Activated CD4-positive, CD25-positive, alpha-beta regulatory T cell (primary cell): ENCODE data around the gene PBX3.
"Not testable (repeated sequence)": the region's sequence is repeated elsewhere in the genome, so short reads cannot be mapped to it uniquely, and the experiment has no call there.

ENCODE experiments used
- DNase-seq, 4 experiments: peaks; one replicate each; lab custom pipeline; 2025; lab: John Stamatoyannopoulos, UW

The PBX3 gene

DNA sequence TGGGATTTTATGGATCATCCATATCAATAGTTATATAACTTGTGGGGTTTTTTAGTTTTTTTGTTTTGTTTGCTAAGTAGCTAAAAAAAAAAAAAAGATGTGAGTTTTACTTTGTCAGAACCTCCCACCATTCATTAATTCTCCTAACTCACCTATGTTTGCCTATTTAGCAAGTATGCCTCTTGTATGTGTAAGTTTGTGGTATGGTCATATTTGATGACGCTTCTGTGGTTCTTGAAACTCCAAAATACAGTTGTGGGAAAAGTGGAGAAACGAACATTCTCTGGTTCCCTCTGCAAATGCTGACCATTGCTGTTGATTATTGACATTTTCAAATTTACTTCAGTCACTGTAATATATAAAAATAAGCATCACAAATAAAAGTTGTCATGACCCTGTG is 75.7 kb downstream of the PBX3 start:
- DNase-seq: no peak

DNA sequence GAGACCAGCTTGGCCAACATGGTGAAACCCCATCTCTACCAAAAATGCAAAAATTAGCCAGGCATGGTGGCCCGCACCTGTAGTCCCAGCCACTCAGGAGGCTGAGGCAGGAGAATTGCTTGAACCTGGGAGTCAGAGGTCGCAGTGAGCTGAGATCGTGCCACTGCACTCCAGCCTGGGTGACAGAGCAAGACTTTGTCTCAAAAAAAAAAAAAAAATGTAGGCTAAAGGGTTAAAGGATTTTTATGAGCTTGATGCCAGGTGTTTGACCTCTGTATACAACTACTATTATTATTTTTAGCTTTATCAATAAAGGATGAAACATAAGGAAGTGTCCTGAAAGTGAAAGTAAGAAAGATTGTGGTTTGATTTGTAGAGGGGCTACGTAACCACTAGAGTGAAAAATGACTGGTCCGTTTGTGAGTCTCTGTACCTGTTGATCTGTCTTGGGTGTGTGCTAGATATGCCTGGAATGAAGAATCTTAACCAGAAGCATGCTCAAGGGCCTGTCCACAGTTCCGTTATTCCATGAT is 76.8 kb downstream of the PBX3 start:
- DNase-seq: not testable (repeated sequence)

GRCh38 chr9:125825762-125826161 is 78.6 kb downstream of the PBX3 start:
- no peak for DNase-seq

GRCh38 chr9:125826850-125827249 is 79.7 kb downstream of the PBX3 start:
- no peak for DNase-seq

DNA sequence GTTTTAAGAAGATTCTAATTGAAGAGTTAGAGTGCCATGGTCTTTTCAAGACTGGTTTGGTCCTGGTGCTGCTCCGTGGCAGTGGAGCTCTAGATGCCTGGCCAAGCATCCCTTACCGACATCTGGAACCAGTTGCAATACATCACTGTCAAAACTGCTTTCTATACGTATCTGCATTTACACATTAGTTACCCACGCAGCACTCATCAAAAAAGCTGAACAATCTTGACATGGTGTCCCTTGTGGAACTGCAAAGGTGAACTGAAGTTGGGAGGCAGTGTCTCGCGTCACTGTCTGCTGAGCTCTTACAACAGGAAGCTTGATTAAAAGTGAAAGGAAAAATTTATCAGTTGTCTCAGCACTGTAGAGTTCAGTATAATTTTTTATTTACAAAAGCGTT is 82.6 kb downstream of the PBX3 start:
- DNase-seq: no peak

- DNase-seq: no peak
These were observed 83.9 kb downstream of the PBX3 start for GRCh38 chr9:125831054-125831453.

GRCh38 chr9:125831616-125832015 is 84.4 kb downstream of the PBX3 start:
- no peak for DNase-seq

DNA sequence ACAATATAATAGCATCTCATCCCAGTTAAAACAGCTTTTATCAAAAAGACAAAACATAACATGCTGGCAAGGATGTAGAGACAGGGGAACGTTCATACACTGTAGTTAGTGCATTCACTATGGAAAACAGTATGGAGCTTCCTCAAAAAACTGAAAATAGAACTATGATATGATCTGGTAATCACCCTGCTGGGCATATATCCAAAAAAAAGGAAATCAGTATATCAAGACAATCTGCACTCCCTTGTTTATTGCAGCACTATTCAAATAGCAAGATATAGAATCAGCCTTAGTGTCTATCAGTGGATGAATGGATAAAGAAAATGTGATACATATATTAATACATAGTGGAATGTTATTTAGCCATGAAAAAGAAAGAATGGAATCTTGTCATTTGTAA is 88.5 kb downstream of the PBX3 start:
- no peak for DNase-seq

- DNase-seq: no peak
These were observed 92.1 kb downstream of the PBX3 start for GRCh38 chr9:125839317-125839716.

- no peak for DNase-seq
These were observed 94.3 kb downstream of the PBX3 start for GRCh38 chr9:125841444-125841843.

GRCh38 chr9:125842242-125842641 is 95.1 kb downstream of the PBX3 start:
- no peak for DNase-seq

DNA sequence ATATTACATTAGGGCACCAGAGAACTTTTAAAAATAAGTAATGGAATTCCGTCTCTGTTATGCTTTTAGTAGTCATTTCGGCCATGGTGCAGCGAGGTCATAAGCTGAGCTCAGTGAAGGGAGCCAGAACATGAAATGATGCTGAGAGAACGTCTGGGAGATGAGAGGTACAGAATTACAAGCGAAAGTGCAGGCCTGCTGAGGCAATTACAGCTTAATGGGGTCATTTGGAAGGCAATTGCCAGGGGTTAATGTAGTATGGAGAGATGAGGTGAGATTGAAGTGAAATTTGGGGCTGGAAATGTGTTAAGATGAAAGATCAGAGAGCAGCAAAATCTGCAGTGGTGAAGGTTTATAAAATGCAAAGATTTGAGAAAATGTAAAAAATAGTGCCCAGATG is 96.5 kb downstream of the PBX3 start:
- no peak for DNase-seq

DNA sequence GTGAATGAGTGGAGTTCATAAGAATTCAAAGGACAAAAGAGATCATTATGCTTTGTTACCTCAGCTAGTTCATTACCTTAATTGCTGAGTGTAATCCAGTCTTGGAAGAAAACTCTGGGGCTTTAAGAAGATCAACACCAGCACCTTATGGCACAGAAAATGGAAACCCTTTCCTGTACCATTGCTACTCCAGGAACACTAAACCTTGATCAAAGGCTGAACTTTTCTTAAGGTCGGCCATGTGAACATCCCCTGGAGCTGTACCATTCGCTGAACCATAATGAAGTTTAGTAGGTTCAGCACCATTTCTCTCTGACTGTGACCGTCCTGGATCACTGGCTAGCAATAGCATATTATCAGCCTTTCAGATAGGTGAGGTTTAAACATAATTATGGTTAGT is 97.4 kb downstream of the PBX3 start:
- DNase-seq: no peak

DNA sequence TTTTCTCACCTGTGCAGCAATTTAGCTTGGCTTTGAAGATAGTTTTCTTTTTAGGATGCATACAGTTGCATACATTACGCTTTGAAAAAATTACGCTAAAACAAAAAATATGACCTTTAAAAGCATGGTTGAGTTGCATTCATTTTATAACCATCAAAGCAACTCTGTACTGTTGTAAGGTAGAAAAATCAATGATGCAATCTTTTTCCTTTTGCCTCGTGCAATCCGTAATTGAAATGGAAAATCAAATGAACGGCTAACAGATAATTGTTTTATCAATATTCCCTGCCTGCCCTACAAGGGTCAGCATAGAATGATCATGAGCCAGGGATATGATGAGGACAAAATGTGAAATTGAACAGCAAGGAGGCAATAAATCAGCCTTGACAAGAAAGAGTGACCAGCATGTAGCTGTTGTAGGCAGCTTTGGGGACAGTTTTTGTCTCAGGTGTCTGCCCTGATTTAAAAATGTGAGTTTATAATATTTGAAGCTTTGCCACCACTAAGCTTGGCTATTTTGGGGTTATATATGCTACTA is 98.2 kb downstream of the PBX3 start:
- DNase-seq: no peak

DNA sequence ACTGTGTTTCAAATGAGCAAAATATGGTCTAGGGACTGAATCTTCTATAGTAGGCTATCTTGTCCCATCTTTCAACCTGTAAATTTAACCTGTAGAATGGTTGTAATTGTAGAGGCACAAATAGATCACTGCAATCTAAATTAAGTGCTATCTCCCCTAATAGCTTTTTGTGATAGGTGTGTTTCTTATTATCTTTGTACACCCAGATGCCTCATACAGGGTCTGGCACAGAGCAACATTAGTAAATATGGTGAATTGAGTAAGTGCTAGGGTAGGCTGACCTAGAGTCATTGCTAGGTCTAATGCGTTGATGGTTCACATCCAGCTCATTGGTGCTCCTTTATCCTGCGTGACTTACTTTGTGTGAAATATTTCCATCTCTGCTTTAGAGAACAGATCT is 100.6 kb downstream of the PBX3 start:
- DNase-seq: no peak

- no peak for DNase-seq
These were observed 103.0 kb downstream of the PBX3 start for GRCh38 chr9:125850106-125850632.

DNA sequence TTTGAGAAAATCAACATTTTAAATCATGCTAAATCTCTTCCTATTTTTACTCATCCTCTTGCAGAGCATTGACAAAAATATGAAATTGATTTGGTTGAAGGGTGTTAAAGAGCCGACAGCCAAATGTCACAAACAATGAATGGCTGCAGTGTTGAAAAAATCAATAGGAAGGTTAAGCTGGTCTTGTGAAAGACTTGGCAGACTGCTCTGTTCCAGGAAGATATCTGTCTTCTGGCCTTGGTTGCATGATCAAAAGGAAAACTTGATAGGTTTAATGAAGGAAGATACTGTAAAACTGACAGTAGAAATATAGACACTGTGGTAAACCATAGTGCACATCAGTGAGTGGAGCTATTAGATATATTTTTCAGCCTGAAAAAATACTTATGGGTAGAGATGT is 103.6 kb downstream of the PBX3 start:
- no peak for DNase-seq

DNA sequence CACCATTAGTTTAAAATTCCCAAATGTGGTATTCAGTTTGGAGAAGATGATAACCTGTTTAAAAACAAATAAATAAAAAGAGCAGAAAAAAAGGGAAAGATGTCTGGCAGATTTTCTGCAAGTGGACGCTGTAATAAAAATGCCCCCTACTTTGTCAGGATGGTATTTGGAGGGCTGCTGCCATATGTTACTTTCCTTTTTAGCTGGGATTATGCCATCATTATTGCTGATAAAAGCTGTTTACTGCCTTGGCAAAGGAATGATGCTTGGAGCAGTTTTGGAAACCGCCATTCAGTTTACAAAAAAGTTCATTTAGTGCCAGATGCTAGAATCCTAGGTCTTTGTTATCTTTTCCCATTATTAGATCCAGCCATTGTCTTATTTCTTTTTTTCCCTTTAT is 104.8 kb downstream of the PBX3 start:
- DNase-seq: no peak

DNA sequence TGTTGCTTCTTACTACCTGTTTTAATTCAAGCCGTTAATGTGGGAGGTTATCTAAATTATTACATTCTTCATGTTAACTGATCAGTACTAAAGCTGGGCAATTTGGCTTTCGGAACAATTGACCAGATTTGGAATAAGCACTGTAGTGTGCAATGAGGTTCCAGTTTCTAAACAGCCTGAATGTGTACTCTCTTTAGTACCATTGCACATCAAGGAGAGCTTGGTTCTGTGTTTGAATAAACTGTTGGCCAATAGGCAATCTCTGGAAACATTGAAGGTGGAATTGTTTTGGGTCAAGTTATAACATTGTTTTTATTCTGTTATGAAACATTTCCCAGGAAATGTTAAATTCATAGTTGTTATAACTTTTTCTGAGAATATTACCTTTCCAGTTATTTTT is 105.2 kb downstream of the PBX3 start:
- DNase-seq: no peak

- DNase-seq: no peak
These were observed 107.5 kb downstream of the PBX3 start for GRCh38 chr9:125854553-125855275.

- no peak for DNase-seq
These were observed 109.2 kb downstream of the PBX3 start for GRCh38 chr9:125856331-125856730.

GRCh38 chr9:125861405-125862058 is 114.4 kb downstream of the PBX3 start:
- DNase-seq: no peak

DNA sequence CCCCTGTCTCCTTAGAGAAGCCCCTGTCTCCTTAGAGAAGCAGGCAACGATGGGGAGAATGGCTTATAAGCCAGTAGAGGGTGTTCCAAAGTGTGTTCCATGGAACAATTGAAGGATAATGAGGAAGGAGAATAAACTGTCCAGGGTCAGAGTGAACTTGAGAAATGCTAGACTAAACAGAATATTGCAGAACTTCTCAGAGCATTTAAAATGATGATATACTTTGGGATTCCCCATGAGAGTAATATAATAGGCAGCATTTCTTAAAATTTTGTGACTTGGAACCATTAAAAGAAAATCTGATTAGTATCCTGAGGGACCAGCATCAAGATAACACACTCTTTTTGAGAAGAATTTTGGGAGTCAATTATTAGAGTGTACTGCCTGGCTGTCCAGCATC is 116.8 kb downstream of the PBX3 start:
- DNase-seq: no peak
